Memory B cell (primary cell): ENCODE data around the gene GTPBP1.

ENCODE experiments used
- ATAC-seq: fragments of 150-1000 bp; cut with Tn5 transposase; 2 replicates; pipeline ENCODE4 v1.10.0; 2021; ENCODE audit warnings: low read depth, mild to moderate bottlenecking, moderate library complexity
- DNase-seq, 2 donors: peaks; one replicate each; pipeline ENCODE4 v3.0.0; 2022; ENCODE audit warnings: low spot score in 2 of 2
- H3K27ac Mint-ChIP-seq: one replicate; pipeline ENCODE4 v1.8.0; 2022; ENCODE audit warnings: mild to moderate bottlenecking, moderate library complexity, mixed read lengths
- H3K27me3 Mint-ChIP-seq: one replicate; pipeline ENCODE4 v1.8.0; 2022; ENCODE audit warnings: mixed read lengths
- H3K36me3 Mint-ChIP-seq: one replicate; pipeline ENCODE4 v1.8.0; 2022; ENCODE audit warnings: mild to moderate bottlenecking, mixed read lengths
- H3K4me1 Mint-ChIP-seq: one replicate; pipeline ENCODE4 v1.8.0; 2022; ENCODE audit warnings: mixed read lengths
- H3K4me3 Mint-ChIP-seq: one replicate; pipeline ENCODE4 v1.8.0; 2022; ENCODE audit warnings: mild to moderate bottlenecking, moderate library complexity, mixed read lengths
- H3K9me3 Mint-ChIP-seq: one replicate; pipeline ENCODE4 v1.8.0; 2022; ENCODE audit warnings: mixed read lengths

GTPBP1 gene

DNA sequence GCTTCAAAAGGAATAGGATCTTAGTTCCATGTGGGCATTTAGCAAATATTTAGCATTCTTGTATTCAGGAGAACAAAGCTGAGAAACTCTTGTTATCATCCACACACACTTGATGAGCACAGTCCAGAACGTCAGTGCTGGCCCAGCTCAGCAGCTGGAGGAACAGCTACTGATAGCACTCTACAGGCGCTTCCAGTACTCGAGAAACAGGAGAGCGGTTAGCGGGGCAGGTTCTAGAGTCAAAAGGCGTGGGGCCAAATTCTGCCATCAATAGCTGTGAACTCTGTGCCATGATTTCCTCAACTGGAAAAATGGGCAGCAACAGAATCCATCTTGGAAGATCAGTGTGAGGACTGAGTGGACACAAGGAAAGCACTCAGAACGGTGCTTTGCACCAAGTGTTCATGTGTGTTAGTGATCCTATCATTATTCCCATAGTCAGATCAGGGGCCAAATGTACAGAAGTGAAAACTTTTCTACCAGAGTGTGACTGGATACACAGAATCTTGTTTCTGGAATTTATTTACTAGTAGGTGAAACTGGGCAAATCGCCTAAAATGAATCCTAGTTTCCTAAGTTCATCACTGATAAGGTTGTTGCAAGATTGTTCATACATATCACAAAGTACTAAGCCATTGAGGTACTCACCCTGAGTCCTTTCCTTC lies 8.2 kb upstream of the GTPBP1 start:
- Mint-ChIP-seq H3K4me3 (no peak overlapping the region), H3K27ac (peak overlapping the region; percentile 58), H3K27me3 (no peaks in the 10 kb centered on the region), H3K4me1 (peaks cover 48% of the 10 kb centered on the region), H3K9me3 (no peaks in the 10 kb centered on the region), H3K36me3 (peaks cover 10% of the 10 kb centered on the region)
- DNase-seq (no peak), ATAC-seq (no peak)

DNA sequence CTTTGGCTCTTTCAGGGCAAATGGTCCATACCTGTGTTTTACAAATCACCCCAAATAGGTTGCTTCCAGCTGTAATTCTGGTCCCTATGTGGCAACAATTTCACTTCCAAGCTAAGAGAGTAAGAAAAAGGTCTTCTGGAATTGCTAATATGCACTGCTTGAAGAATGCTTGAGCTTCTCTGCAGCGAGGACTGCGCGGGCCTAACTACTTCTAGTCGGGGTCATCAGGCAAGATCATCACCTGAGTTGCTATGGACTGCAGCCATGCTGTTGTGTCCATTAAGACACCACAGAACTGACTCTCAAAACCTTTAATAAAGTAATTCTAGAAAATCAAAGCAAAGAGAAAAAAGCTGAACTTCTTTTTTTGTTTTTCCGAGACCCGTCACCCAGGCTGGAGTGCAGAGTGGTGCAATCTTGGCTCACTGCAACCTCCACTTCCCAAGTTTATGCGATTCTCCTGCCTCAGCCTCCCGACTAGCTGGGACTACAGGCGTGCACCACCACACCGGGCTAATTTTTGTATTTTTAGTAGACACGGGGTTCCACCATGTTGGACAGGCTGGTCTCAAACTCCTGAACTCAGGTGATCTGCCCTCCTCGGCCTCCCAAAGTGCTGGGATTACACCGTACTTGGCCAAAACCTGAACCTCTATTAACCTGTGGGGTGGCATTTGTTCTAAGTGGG lies 7.2 kb upstream of the GTPBP1 start:
- Mint-ChIP-seq H3K27me3 (no peaks in the 10 kb centered on the region), H3K4me3 (no peak overlapping the region), H3K9me3 (no peaks in the 10 kb centered on the region), H3K27ac (peak overlapping the region; percentile 99), H3K4me1 (peaks cover 42% of the 10 kb centered on the region), H3K36me3 (peaks cover 8% of the 10 kb centered on the region)
- DNase-seq (no peak), ATAC-seq (no peak)

GRCh38 chr22:38699143-38699542 lies 6.6 kb upstream of the GTPBP1 start:
- peaks cover 40% of the 10 kb centered on the region for H3K4me1 Mint-ChIP-seq
- DNase-seq: no peak
- H3K27ac Mint-ChIP-seq: peak overlapping the region; percentile 99
- peaks cover 7% of the 10 kb centered on the region for H3K36me3 Mint-ChIP-seq
- no peak for ATAC-seq
- no peaks in the 10 kb centered on the region for H3K27me3 Mint-ChIP-seq
- H3K9me3 Mint-ChIP-seq: no peaks in the 10 kb centered on the region
- peak overlapping the region; percentile 88 for H3K4me3 Mint-ChIP-seq

DNA sequence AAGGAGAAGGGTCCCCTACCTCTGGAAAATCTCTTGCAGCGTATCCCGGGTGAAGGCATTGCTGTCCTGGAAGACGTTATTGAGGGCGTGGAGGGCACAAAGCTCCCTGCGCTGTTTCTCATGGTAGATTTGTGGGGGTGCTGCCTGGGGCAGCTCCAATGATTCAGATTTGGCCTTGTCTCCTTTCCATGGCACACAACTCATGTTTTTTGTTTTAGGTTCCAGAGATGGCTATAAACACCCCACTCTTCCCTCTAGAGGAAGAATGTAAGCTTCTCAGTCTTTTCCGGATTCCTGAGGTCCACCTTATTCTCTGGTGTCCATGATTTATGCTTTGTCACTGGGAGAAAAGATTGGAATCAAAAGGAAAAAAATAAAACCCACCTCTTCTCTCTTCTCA lies 6.0 kb upstream of the GTPBP1 start:
- no peaks in the 10 kb centered on the region for H3K27me3 Mint-ChIP-seq
- H3K9me3 Mint-ChIP-seq: no peaks in the 10 kb centered on the region
- DNase-seq: no peak
- peaks cover 40% of the 10 kb centered on the region for H3K4me1 Mint-ChIP-seq
- no peak for ATAC-seq
- peak overlapping the region; percentile 99 for H3K27ac Mint-ChIP-seq
- H3K4me3 Mint-ChIP-seq: peak overlapping the region; percentile 88
- H3K36me3 Mint-ChIP-seq: peaks cover 7% of the 10 kb centered on the region

DNA sequence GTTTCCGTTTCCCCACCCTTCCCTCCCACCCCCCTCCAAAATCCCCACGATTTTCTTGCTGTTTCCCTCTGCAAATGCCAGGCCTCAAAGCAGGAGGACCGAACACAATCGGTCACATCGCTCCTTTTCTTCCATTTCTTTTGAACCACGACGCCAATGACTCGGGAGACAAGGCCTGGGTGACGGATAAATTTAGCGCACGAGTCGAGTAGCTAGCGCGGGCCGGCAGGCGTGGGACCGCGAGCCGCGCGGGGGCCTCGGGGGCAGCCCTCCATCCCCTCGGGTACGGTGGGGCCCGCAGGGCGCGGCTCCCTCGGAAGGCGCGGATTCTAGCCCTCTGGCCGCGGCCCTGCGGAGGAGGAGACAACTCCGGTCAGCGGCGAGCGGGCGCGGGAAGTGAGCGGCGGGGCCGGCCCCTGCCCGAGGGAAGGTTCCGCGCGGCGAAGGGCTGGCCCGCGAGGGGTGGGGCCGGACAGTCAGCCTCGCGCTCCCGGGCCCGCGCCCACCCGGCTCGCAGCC lies 5.4 kb upstream of the GTPBP1 start:
- peak overlapping the region; percentile 99 for H3K27ac Mint-ChIP-seq
- peak overlapping the region; percentile 95 for H3K4me3 Mint-ChIP-seq
- peaks cover 45% of the 10 kb centered on the region for H3K4me1 Mint-ChIP-seq
- H3K9me3 Mint-ChIP-seq: no peaks in the 10 kb centered on the region
- peaks cover 7% of the 10 kb centered on the region for H3K36me3 Mint-ChIP-seq
- H3K27me3 Mint-ChIP-seq: no peaks in the 10 kb centered on the region
- ATAC-seq (peak; percentile 3), DNase-seq (no peak)

GRCh38 chr22:38700789-38701628 lies 4.7 kb upstream of the GTPBP1 start, which contains the start of gene JOSD1:
Gene JOSD1 (minus strand): TSS chr22:38700943. CDS start chr22:38699987, 956 bp downstream.
- peak within 1 kb of the TSS; percentile 95 for H3K4me3 Mint-ChIP-seq
- peak within 1 kb of the TSS; percentile 99 for H3K27ac Mint-ChIP-seq
- H3K4me1 Mint-ChIP-seq: peaks cover 45% of the 10 kb centered on the region
- ATAC-seq (peak; percentile 61), DNase-seq (peak; percentile 100)
- H3K9me3 Mint-ChIP-seq: no peaks in the 10 kb centered on the region
- no peaks in the 10 kb centered on the region for H3K27me3 Mint-ChIP-seq
- H3K36me3 Mint-ChIP-seq: peaks cover 7% of the 10 kb centered on the region

- H3K36me3 Mint-ChIP-seq: no peaks in the 10 kb centered on the region
- no peak for ATAC-seq
- H3K27ac Mint-ChIP-seq: peak overlapping the region; percentile 93
- DNase-seq: no peak
- peak overlapping the region; percentile 81 for H3K4me3 Mint-ChIP-seq
- no peaks in the 10 kb centered on the region for H3K9me3 Mint-ChIP-seq
- peaks cover 46% of the 10 kb centered on the region for H3K4me1 Mint-ChIP-seq
- H3K27me3 Mint-ChIP-seq: no peaks in the 10 kb centered on the region
Measured at GRCh38 chr22:38704654-38705234, 1.0 kb upstream of the GTPBP1 start.

- peak; percentile 23 to 46 for DNase-seq
- ATAC-seq: no peak
- H3K4me1 Mint-ChIP-seq: peaks cover 46% of the 10 kb centered on the region
- H3K4me3 Mint-ChIP-seq: peak overlapping the region; percentile 88
- no peaks in the 10 kb centered on the region for H3K9me3 Mint-ChIP-seq
- no peaks in the 10 kb centered on the region for H3K27me3 Mint-ChIP-seq
- peaks cover 4% of the 10 kb centered on the region for H3K36me3 Mint-ChIP-seq
- H3K27ac Mint-ChIP-seq: peak overlapping the region; percentile 93
Measured at GRCh38 chr22:38706101-38706900, 557 bp downstream of the GTPBP1 start.

GRCh38 chr22:38706901-38707195 lies 1.1 kb downstream of the GTPBP1 start:
- DNase-seq (no peak), ATAC-seq (no peak)
- no peaks in the 10 kb centered on the region for H3K27me3 Mint-ChIP-seq
- H3K36me3 Mint-ChIP-seq: peaks cover 4% of the 10 kb centered on the region
- peaks cover 44% of the 10 kb centered on the region for H3K4me1 Mint-ChIP-seq
- H3K27ac Mint-ChIP-seq: peak overlapping the region; percentile 93
- H3K4me3 Mint-ChIP-seq: peak overlapping the region; percentile 88
- no peaks in the 10 kb centered on the region for H3K9me3 Mint-ChIP-seq

GRCh38 chr22:38707346-38707745 lies 1.6 kb downstream of the GTPBP1 start:
- peak overlapping the region; percentile 93 for H3K27ac Mint-ChIP-seq

GRCh38 chr22:38707984-38708383 lies 2.2 kb downstream of the GTPBP1 start:
- ATAC-seq: no peak
- Mint-ChIP-seq H3K4me1 (peaks cover 51% of the 10 kb centered on the region), H3K27ac (peak overlapping the region; percentile 93)

More at GRCh38 chr22:38707346-38707745, 1.6 kb downstream of the GTPBP1 start:
- Mint-ChIP-seq H3K27me3 (no peaks in the 10 kb centered on the region), H3K36me3 (peaks cover 8% of the 10 kb centered on the region), H3K4me3 (peak overlapping the region; percentile 88), H3K9me3 (no peaks in the 10 kb centered on the region), H3K4me1 (peaks cover 48% of the 10 kb centered on the region)
- ATAC-seq (no peak), DNase-seq (no peak)

DNA sequence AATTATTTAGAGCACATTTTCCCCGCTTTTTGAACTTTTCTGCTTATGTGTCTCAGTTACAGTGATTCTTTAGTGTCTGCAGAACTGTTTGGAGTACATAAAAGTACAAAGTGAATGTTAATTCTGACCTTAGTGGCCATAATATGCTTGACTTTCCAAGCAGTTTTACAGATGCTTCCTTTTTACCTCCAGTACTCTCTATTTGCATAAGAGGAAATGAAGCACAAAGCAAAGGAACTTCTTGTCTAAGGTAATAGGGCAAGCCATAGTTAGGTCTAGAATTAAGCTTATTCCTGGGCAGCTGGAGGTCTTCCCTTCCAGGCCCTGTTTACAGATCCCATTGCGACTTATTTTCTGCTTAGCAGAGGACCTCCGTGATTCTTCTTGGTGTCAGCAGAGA lies 3.6 kb downstream of the GTPBP1 start:
- no peaks in the 10 kb centered on the region for H3K9me3 Mint-ChIP-seq
- peaks cover 13% of the 10 kb centered on the region for H3K36me3 Mint-ChIP-seq
- peak in 1 of 2 donors; percentile 33 for DNase-seq
- peaks cover 61% of the 10 kb centered on the region for H3K4me1 Mint-ChIP-seq
- peak overlapping the region; percentile 84 for H3K4me3 Mint-ChIP-seq
- no peaks in the 10 kb centered on the region for H3K27me3 Mint-ChIP-seq
- peak; percentile 14 for ATAC-seq
- peak overlapping the region; percentile 93 for H3K27ac Mint-ChIP-seq

More at GRCh38 chr22:38707984-38708383, 2.2 kb downstream of the GTPBP1 start:
- no peaks in the 10 kb centered on the region for H3K27me3 Mint-ChIP-seq
- DNase-seq: no peak
- H3K4me3 Mint-ChIP-seq: peak overlapping the region; percentile 88
- no peaks in the 10 kb centered on the region for H3K9me3 Mint-ChIP-seq
- H3K36me3 Mint-ChIP-seq: peaks cover 12% of the 10 kb centered on the region

- H3K4me3 Mint-ChIP-seq: no peak overlapping the region
- DNase-seq: no peak
- peak overlapping the region; percentile 93 for H3K27ac Mint-ChIP-seq
- H3K36me3 Mint-ChIP-seq: peaks cover 16% of the 10 kb centered on the region
- H3K9me3 Mint-ChIP-seq: no peaks in the 10 kb centered on the region
- no peaks in the 10 kb centered on the region for H3K27me3 Mint-ChIP-seq
- no peak for ATAC-seq
- H3K4me1 Mint-ChIP-seq: peaks cover 64% of the 10 kb centered on the region
Measured at GRCh38 chr22:38710351-38710750, 4.6 kb downstream of the GTPBP1 start.
